Endothelial cell of umbilical vein (primary cell): ENCODE results near the gene AUH. TPM values are rescaled to one million over a fixed set of nuclear protein-coding genes. Genes with fewer than 3 reads are reported as not detected.

ENCODE experiments used
- BruUV-seq: library from RNA; stranded (reverse); fragments of 400-500 nt; replicated peaks from 2 replicates; lab custom pipeline; 2021; lab: Mats Ljungman, UMichigan
- CTCF ChIA-PET: fragments of 300-600, 350-600 bp; sonication (Branson Sonifier 250); formaldehyde crosslinking; loops from one replicate; lab custom pipeline; 2021; ENCODE audit warnings: antibody characterized with exemption, inconsistent platforms; lab: Charles Lee
- POLR2A ChIA-PET: fragments of 300-600, 350-600 bp; sonication (Branson Sonifier 250); formaldehyde crosslinking; loops from one replicate; lab custom pipeline; 2021; ENCODE audit warnings: antibody characterized with exemption, inconsistent platforms; lab: Charles Lee
- DNase-seq: peaks from one replicate; pipeline ENCODE4 v3.0.0-alpha.2; 2011; ENCODE audit warnings: low read depth, low spot score
- FAIRE-seq: peaks from 2 replicates; lab custom pipeline; 2011; peaks lifted over from hg19 to GRCh38; lab: Jason Lieb, UNC
- H2AFZ ChIP-seq: 2 replicates; pipeline ENCODE4 v1.6.0; 2012; ENCODE audit warnings: low read depth, low read length, control low read depth, inconsistent platforms
- H3K27ac ChIP-seq: 2 replicates; pipeline ENCODE4 v1.5.1; 2011; ENCODE audit warnings: low read depth, mild to moderate bottlenecking, control low read depth, low read length, moderate library complexity; ENCODE audit not compliant: insufficient read depth
- H3K27me3 ChIP-seq, 2 experiments: 2 replicates each; pipeline versions ENCODE4 v1.6.0 to v1.6.1; 2011; ENCODE audit warnings: low read length in 2 of 2, mixed read lengths in 1 of 2; ENCODE audit not compliant: control insufficient read depth in 2 of 2, insufficient read depth in 2 of 2
- H3K36me3 ChIP-seq, 2 experiments: 2 replicates in 1 of 2; 3 replicates in 1 of 2; pipeline ENCODE4 v1.5.1; 2011; ENCODE audit warnings: low read length in 2 of 2, mild to moderate bottlenecking in 1 of 2, moderate library complexity in 1 of 2; ENCODE audit not compliant: control insufficient read depth in 2 of 2, insufficient read depth in 2 of 2; ENCODE audit errors: extremely low read depth in 1 of 2
- H3K4me1 ChIP-seq: 3 replicates; pipeline ENCODE4 v1.5.1; 2011; ENCODE audit warnings: mild to moderate bottlenecking, low read length; ENCODE audit not compliant: control insufficient read depth, insufficient read depth; ENCODE audit errors: extremely low read depth
- H3K4me2 ChIP-seq: 2 replicates; pipeline ENCODE4 v1.6.1; 2011; ENCODE audit warnings: low read length, control low read depth, mixed read lengths; ENCODE audit not compliant: insufficient read depth
- H3K4me3 ChIP-seq, 3 experiments: fragments of 200-600 bp in 1 of 3; sonication (generic), shearing (Covaris generic) in 1 of 3; replicated peaks in 1 of 3; 2 replicates each; pipeline ENCODE4 v1.5.1; 2011 to 2016; ENCODE audit warnings: control low read depth in 3 of 3, low read length in 3 of 3, mild to moderate bottlenecking in 2 of 3, inconsistent platforms in 1 of 3, low read depth in 1 of 3, moderate library complexity in 1 of 3; ENCODE audit not compliant: insufficient read depth in 1 of 3
- H3K79me2 ChIP-seq: 2 replicates; pipeline ENCODE4 v1.6.0; 2012; ENCODE audit warnings: low read length, inconsistent platforms; ENCODE audit not compliant: control insufficient read depth, insufficient read depth
- H3K9ac ChIP-seq: replicated peaks from 2 replicates; pipeline ENCODE3; 2011; ENCODE audit warnings: low read length, control low read depth; ENCODE audit not compliant: insufficient read depth; ENCODE audit errors: extremely low read depth
- H3K9me1 ChIP-seq: replicated peaks from 3 replicates; pipeline ENCODE4 v1.6.0; 2011; ENCODE audit warnings: mild to moderate bottlenecking, low read length; ENCODE audit not compliant: control insufficient read depth, insufficient read depth; ENCODE audit errors: extremely low read depth
- H3K9me3 ChIP-seq: replicated peaks from 2 replicates; pipeline ENCODE4 v1.5.1; 2012; ENCODE audit warnings: low read length, inconsistent platforms; ENCODE audit not compliant: control insufficient read depth, insufficient read depth
- H4K20me1 ChIP-seq: replicated peaks from 2 replicates; pipeline ENCODE3; 2011; ENCODE audit warnings: mild to moderate bottlenecking, low read length; ENCODE audit not compliant: control insufficient read depth, insufficient read depth; ENCODE audit errors: extremely low read depth
- EZH2 ChIP-seq: IDR thresholded peaks from 2 replicates; pipeline ENCODE4 v1.6.1; 2012; ENCODE audit warnings: borderline replicate concordance, low read depth, mild to moderate bottlenecking, moderate library complexity, low read length, inconsistent platforms; ENCODE audit not compliant: severe bottlenecking
- FOS ChIP-seq: IDR thresholded peaks from 2 replicates; pipeline ENCODE4 v1.6.1; 2011; ENCODE audit warnings: mild to moderate bottlenecking, low read length, moderate library complexity, borderline replicate concordance; ENCODE audit not compliant: insufficient read depth
- GATA2 ChIP-seq: IDR thresholded peaks from 2 replicates; pipeline ENCODE4 v1.7.0; 2011; ENCODE audit warnings: low read depth, mild to moderate bottlenecking, moderate library complexity, mixed read lengths, low read length; ENCODE audit not compliant: insufficient read length, insufficient read depth
- JUN ChIP-seq: IDR thresholded peaks from 2 replicates; pipeline ENCODE4 v1.6.1; 2011; ENCODE audit warnings: borderline replicate concordance, low read depth; ENCODE audit not compliant: insufficient read length, insufficient read depth
- MYC ChIP-seq: IDR thresholded peaks from one replicate; pipeline ENCODE4 v1.6.1; 2011; ENCODE audit warnings: mild to moderate bottlenecking, low read depth, low read length
- POLR2A ChIP-seq: IDR thresholded peaks from 2 replicates; pipeline ENCODE4 v1.6.1; 2012; ENCODE audit warnings: low read depth, mild to moderate bottlenecking, control low read depth, low read length
- POLR2AphosphoS5 ChIP-seq: IDR thresholded peaks from 2 replicates; pipeline ENCODE4 v1.6.1; 2012; ENCODE audit warnings: low read depth, mild to moderate bottlenecking, control low read depth, low read length, moderate library complexity; ENCODE audit not compliant: insufficient read depth
- dilution Hi-C: fragments of 300-500 bp; cut with MboI; formaldehyde crosslinking; loops from one replicate; pipeline ENCODE4 v1.15.0; 2019; ENCODE audit warnings: low sequenced_read_pairs; ENCODE audit not compliant: extremely low pct_ligation_motif_present
- intact Hi-C: fragments of 100-400 bp; cut with micrococcal nuclease; formaldehyde crosslinking; loops from one replicate; pipeline ENCODE4 v1.10.0; 2022
- polyA plus RNA-seq, 4 experiments: library from polyadenylated mRNA; depleted of rRNA in 3 of 4; stranded (reverse) in 3 of 4; unstranded in 1 of 4; fragments of >200 nt; gene quantifications; 2 replicates each; pipeline versions ENCODE4 v1.2.1 to v1.2.3, GENCODE V29; 2011 to 2012; ENCODE audit warnings: missing spikeins in 1 of 4
- total RNA-seq: library from RNA; stranded (reverse); gene quantifications from 2 replicates; pipeline ENCODE4 v1.2.3, GENCODE V29; 2021
- TF ChIP-seq, protein P1 (sequence below): IDR thresholded peaks from 2 replicates; pipeline ENCODE4 v1.6.1; 2011; ENCODE audit not compliant: insufficient read depth, insufficient read length
- TF ChIP-seq, protein P2 (sequence below), 2 donors: IDR thresholded peaks; 1 replicate in 1 of 2; 2 replicates in 1 of 2; pipeline ENCODE4 v1.5.1; 2011; ENCODE audit warnings: low read length in 2 of 2, mild to moderate bottlenecking in 2 of 2, moderate library complexity in 2 of 2, control low read depth in 1 of 2, inconsistent platforms in 1 of 2, low read depth in 1 of 2; ENCODE audit not compliant: insufficient read depth in 1 of 2; ENCODE audit errors: extremely low read depth in 1 of 2

The AUH gene
- total and polyA plus RNA-seq, 2 donors (not counting 3 experiments of a cell fraction or from before 2014, with no cell fraction given) = 2.3 to 9.2 TPM

DNA sequence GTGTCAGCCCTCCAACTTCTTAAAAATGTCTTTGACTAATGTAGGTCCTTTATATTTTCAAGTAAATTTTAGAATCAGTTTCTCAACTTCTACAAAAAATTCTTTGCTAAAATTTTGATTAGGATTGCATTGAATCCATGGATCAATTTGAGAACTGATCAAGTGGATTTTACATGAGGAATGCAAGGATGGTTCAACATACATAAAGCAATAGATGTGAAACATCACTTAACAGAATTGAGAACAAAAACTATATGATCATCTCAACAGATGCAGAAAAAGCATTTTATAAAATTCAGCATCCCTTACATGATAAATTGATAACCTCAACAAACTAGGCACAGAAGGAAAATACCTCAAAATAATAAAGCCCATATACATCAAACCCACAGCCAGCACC, 190.8 kb downstream of the AUH start:
- H2AFZ ChIP-seq = no peak overlapping the region
- no peak overlapping the region for H3K4me2 ChIP-seq
- H3K27ac ChIP-seq = no peak overlapping the region
- H3K9ac ChIP-seq = no peak overlapping the region
- intact Hi-C loops (no loop called here), dilution Hi-C loops (no loop called here)
- DNase-seq (no peak), FAIRE-seq (no peak)
- no peaks in the 10 kb centered on the region for H3K9me1 ChIP-seq
- CTCF ChIA-PET = no interaction called here
- H3K27me3 ChIP-seq = no peaks in the 10 kb centered on the region
- H3K9me3 ChIP-seq = no peaks in the 10 kb centered on the region
- no peak overlapping the region for H3K4me3 ChIP-seq
- no peak for TF ChIP-seq GATA2
- no peak for TF ChIP-seq JUN
- no peak for TF ChIP-seq EZH2
- TF ChIP-seq MYC = no peak
- TF ChIP-seq, protein P1, sequence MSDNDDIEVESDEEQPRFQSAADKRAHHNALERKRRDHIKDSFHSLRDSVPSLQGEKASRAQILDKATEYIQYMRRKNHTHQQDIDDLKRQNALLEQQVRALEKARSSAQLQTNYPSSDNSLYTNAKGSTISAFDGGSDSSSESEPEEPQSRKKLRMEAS = no peak
- TF ChIP-seq, protein P2, sequence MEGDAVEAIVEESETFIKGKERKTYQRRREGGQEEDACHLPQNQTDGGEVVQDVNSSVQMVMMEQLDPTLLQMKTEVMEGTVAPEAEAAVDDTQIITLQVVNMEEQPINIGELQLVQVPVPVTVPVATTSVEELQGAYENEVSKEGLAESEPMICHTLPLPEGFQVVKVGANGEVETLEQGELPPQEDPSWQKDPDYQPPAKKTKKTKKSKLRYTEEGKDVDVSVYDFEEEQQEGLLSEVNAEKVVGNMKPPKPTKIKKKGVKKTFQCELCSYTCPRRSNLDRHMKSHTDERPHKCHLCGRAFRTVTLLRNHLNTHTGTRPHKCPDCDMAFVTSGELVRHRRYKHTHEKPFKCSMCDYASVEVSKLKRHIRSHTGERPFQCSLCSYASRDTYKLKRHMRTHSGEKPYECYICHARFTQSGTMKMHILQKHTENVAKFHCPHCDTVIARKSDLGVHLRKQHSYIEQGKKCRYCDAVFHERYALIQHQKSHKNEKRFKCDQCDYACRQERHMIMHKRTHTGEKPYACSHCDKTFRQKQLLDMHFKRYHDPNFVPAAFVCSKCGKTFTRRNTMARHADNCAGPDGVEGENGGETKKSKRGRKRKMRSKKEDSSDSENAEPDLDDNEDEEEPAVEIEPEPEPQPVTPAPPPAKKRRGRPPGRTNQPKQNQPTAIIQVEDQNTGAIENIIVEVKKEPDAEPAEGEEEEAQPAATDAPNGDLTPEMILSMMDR (IDR thresholded peaks at IDR 0.05; ENCODE audit: extremely low read depth in 1 of 2, insufficient read depth in 1 of 2, low read depth in 1 of 2, low read length in 2 of 2) = no peak
- no peak for TF ChIP-seq FOS
- TF ChIP-seq POLR2A = no peak
- TF ChIP-seq POLR2AphosphoS5 = no peak
- H3K4me1 ChIP-seq = no peaks in the 10 kb centered on the region
- no peaks in the 10 kb centered on the region for H3K36me3 ChIP-seq
- no peaks in the 10 kb centered on the region for H3K79me2 ChIP-seq
- no TSS peak for BruUV-seq
- H4K20me1 ChIP-seq = no peaks in the 10 kb centered on the region
- POLR2A ChIA-PET = no interaction called here
